SK-N-SH treated with all-trans-retinoic acid at 6 μM for 48 hours (cell line): ENCODE results near the gene APOBEC3H.

Source experiments
- ATAC-seq: fragments of 200-7000 bp; cut with Tn5 transposase; 3 replicates; pipeline ENCODE4 v1.9.1; 2020; ENCODE audit warnings: mild to moderate bottlenecking, moderate library complexity
- ARNTL ChIP-seq: fragments of 450-650 bp; formaldehyde crosslinking; IDR thresholded peaks from 2 replicates; pipeline ENCODE4 v1.5.0; 2020; ENCODE audit warnings: low read depth, mild to moderate bottlenecking, moderate library complexity, borderline replicate concordance
- BACH2 ChIP-seq: fragments of 250-450 bp; sonication (Bioruptor Pico); IDR thresholded peaks from 2 replicates; pipeline ENCODE4 v1.9.0; 2021; ENCODE audit warnings: mild to moderate bottlenecking, borderline replicate concordance
- CSDC2 ChIP-seq: fragments of 250-450 bp; sonication (Bioruptor Pico); IDR thresholded peaks from 2 replicates; pipeline ENCODE4 v1.5.0; 2020; ENCODE audit warnings: mild to moderate bottlenecking, moderate library complexity
- CSRNP3 ChIP-seq: fragments of 250-450 bp; sonication (Bioruptor Pico); IDR thresholded peaks from 2 replicates; pipeline ENCODE4 v1.5.1; 2021; ENCODE audit warnings: mild to moderate bottlenecking, moderate library complexity
- ESRRG ChIP-seq: fragments of 250-450 bp; sonication (Bioruptor Pico); IDR thresholded peaks from 2 replicates; pipeline ENCODE4 v1.6.1; 2021; ENCODE audit warnings: mild to moderate bottlenecking
- GLIS3 ChIP-seq: fragments of 250-450 bp; sonication (Bioruptor Pico); IDR thresholded peaks from 2 replicates; pipeline ENCODE4 v1.5.0; 2020; ENCODE audit warnings: mild to moderate bottlenecking, moderate library complexity
- ISL1 ChIP-seq: fragments of 250-450 bp; sonication (Bioruptor Pico); IDR thresholded peaks from 2 replicates; pipeline ENCODE4 v2.1.2; 2022; ENCODE audit warnings: mild to moderate bottlenecking, moderate library complexity
- OSR1 ChIP-seq: fragments of 250-450 bp; sonication (Bioruptor Pico); IDR thresholded peaks from 2 replicates; pipeline ENCODE4 v1.8.0; 2022; ENCODE audit warnings: moderate library complexity, mild to moderate bottlenecking, inconsistent platforms
- PATZ1 ChIP-seq: fragments of 250-450 bp; sonication (Bioruptor Pico); IDR thresholded peaks from 2 replicates; pipeline ENCODE4 v1.8.0; 2020; ENCODE audit warnings: mild to moderate bottlenecking, moderate library complexity, borderline replicate concordance
- PPARA ChIP-seq: fragments of 250-450 bp; sonication (Bioruptor Pico); IDR thresholded peaks from 2 replicates; pipeline ENCODE4 v1.5.0; 2020; ENCODE audit warnings: mild to moderate bottlenecking, borderline replicate concordance
- RARB ChIP-seq: fragments of 250-450 bp; sonication (Bioruptor Pico); IDR thresholded peaks from 2 replicates; pipeline ENCODE4 v1.8.0; 2021; ENCODE audit warnings: mild to moderate bottlenecking, moderate library complexity
- SNAI2 ChIP-seq: fragments of 250-450 bp; sonication (Bioruptor Pico); IDR thresholded peaks from 2 replicates; pipeline ENCODE4 v1.5.0; 2020; ENCODE audit warnings: mild to moderate bottlenecking, moderate library complexity
- TCF4 ChIP-seq: fragments of 250-450 bp; sonication (Bioruptor Pico); IDR thresholded peaks from 2 replicates; pipeline ENCODE4 v1.8.0; 2021; ENCODE audit warnings: mild to moderate bottlenecking, moderate library complexity, borderline replicate concordance
- ZC3H10 ChIP-seq: fragments of 250-450 bp; sonication (Bioruptor Pico); IDR thresholded peaks from 2 replicates; pipeline ENCODE4 v1.5.1; 2021; ENCODE audit warnings: mild to moderate bottlenecking, moderate library complexity
- ZFP3 ChIP-seq: fragments of 250-450 bp; sonication (Bioruptor Pico); IDR thresholded peaks from 2 replicates; pipeline ENCODE4 v1.5.0; 2020; ENCODE audit warnings: mild to moderate bottlenecking, moderate library complexity
- ZFP30 ChIP-seq: fragments of 450-650 bp; formaldehyde crosslinking; IDR thresholded peaks from 2 replicates; pipeline ENCODE4 v1.5.0; 2022; ENCODE audit warnings: mild to moderate bottlenecking, moderate library complexity
- ZNF565 ChIP-seq: fragments of 450-650 bp; formaldehyde crosslinking; conservative IDR thresholded peaks from 2 replicates; pipeline ENCODE4 v1.5.0; 2020; ENCODE audit warnings: low read depth, mild to moderate bottlenecking, moderate library complexity
- ZNF70 ChIP-seq: fragments of 450-650 bp; formaldehyde crosslinking; IDR thresholded peaks from 2 replicates; pipeline ENCODE4 v1.5.0; 2020; ENCODE audit warnings: mild to moderate bottlenecking, moderate library complexity
- ZNF8 ChIP-seq: fragments of 450-650 bp; formaldehyde crosslinking; IDR thresholded peaks from 2 replicates; pipeline ENCODE4 v1.5.0; 2020; ENCODE audit warnings: mild to moderate bottlenecking, moderate library complexity
- TF ChIP-seq, protein P1 (sequence below): fragments of 250-450 bp; sonication (Bioruptor Pico); IDR thresholded peaks from 2 replicates; pipeline ENCODE4 v1.5.1; 2020; ENCODE audit warnings: low read depth, mild to moderate bottlenecking, moderate library complexity
- TF ChIP-seq, protein P2 (sequence below): fragments of 250-450 bp; sonication (Bioruptor Pico); IDR thresholded peaks from 2 replicates; pipeline ENCODE4 v1.5.0; 2020; ENCODE audit warnings: mild to moderate bottlenecking, moderate library complexity

APOBEC3H gene

DNA sequence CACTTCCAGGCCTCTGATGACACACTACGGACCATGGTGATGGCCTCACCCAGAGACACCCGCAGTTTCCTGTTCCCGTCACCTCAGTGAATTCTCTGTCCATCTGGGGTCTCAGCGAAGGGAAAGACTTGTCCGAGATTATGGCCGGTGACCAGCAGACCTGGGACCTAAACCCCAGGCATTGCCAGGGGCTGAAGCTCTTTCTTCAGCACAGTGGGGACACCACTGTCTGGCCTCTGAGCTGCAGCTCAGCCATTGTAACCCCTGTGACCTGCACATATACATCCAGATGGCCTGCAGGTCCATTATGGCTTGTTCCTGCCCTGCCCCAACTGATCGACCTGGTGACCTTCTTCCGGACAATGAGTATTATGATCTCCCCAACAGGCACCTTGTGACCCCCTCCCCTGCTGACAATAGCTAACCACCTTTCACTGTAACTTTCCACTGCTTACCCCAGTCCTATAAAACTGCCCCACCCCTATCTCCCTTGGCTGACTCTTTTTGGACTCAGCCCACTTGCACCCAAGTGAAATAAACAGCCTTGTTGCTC lies 33.2 kb downstream of the APOBEC3H start:
- no peak for ATAC-seq
- TF ChIP-seq PPARA (CRISPR knock-in tag) = no peak
- TF ChIP-seq ZNF565 = no peak
- no peak for TF ChIP-seq OSR1 (CRISPR knock-in tag)
- TF ChIP-seq ESRRG (CRISPR knock-in tag) = no peak
- no peak for TF ChIP-seq CSRNP3 (CRISPR knock-in tag)
- no peak for TF ChIP-seq SNAI2 (CRISPR knock-in tag)

- no peak for ATAC-seq
- TF ChIP-seq CSDC2 = no peak
- no peak for TF ChIP-seq PPARA (CRISPR knock-in tag)
- TF ChIP-seq ARNTL (CRISPR knock-in tag) = no peak
- no peak for TF ChIP-seq ZNF8 (CRISPR knock-in tag)
- no peak for TF ChIP-seq ZC3H10 (CRISPR knock-in tag)
- TF ChIP-seq ISL1 = no peak
- TF ChIP-seq ZFP3 = no peak
- TF ChIP-seq ZNF565 = no peak
- TF ChIP-seq OSR1 (CRISPR knock-in tag) = no peak
- no peak for TF ChIP-seq PATZ1 (CRISPR knock-in tag)
- TF ChIP-seq, protein P1, sequence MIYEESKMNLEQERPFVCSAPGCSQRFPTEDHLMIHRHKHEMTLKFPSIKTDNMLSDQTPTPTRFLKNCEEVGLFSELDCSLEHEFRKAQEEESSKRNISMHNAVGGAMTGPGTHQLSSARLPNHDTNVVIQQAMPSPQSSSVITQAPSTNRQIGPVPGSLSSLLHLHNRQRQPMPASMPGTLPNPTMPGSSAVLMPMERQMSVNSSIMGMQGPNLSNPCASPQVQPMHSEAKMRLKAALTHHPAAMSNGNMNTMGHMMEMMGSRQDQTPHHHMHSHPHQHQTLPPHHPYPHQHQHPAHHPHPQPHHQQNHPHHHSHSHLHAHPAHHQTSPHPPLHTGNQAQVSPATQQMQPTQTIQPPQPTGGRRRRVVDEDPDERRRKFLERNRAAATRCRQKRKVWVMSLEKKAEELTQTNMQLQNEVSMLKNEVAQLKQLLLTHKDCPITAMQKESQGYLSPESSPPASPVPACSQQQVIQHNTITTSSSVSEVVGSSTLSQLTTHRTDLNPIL = no peak
- no peak for TF ChIP-seq ZNF70
- TF ChIP-seq TCF4 (CRISPR knock-in tag) = no peak
- no peak for TF ChIP-seq RARB (CRISPR knock-in tag)
- TF ChIP-seq, all 23 proteins: peak for 0
These were observed 34.1 kb downstream of the APOBEC3H start for GRCh38 chr22:39130892-39131855.

DNA sequence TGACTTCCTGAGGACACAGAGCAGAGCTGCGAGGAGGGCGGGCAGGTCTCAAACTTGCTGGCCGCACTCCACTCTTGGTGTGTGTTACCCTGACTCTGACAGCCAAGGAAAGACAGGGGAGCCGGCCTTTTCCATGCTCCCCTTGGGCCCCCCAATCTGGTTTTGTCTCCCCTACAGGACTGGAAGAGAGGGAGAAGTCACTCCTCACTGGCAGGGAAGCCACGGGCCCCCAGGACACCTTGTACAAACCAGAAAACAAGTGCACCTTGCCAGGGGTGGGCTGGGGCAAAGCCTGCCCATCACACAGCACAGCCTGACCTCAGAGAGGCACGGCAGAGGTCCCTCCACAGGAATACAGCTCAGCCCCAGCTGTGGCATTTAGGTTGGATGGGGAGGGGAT lies 35.2 kb downstream of the APOBEC3H start:
- no peak for ATAC-seq
- TF ChIP-seq GLIS3 (CRISPR knock-in tag) (no peak), TCF4 (CRISPR knock-in tag) (no peak), ZNF565 (no peak), PATZ1 (CRISPR knock-in tag) (no peak), SNAI2 (CRISPR knock-in tag) (no peak), BACH2 (CRISPR knock-in tag) (no peak), ARNTL (CRISPR knock-in tag) (no peak), ESRRG (CRISPR knock-in tag) (no peak), ZFP30 (CRISPR knock-in tag) (no peak)
- TF ChIP-seq, protein P2, sequence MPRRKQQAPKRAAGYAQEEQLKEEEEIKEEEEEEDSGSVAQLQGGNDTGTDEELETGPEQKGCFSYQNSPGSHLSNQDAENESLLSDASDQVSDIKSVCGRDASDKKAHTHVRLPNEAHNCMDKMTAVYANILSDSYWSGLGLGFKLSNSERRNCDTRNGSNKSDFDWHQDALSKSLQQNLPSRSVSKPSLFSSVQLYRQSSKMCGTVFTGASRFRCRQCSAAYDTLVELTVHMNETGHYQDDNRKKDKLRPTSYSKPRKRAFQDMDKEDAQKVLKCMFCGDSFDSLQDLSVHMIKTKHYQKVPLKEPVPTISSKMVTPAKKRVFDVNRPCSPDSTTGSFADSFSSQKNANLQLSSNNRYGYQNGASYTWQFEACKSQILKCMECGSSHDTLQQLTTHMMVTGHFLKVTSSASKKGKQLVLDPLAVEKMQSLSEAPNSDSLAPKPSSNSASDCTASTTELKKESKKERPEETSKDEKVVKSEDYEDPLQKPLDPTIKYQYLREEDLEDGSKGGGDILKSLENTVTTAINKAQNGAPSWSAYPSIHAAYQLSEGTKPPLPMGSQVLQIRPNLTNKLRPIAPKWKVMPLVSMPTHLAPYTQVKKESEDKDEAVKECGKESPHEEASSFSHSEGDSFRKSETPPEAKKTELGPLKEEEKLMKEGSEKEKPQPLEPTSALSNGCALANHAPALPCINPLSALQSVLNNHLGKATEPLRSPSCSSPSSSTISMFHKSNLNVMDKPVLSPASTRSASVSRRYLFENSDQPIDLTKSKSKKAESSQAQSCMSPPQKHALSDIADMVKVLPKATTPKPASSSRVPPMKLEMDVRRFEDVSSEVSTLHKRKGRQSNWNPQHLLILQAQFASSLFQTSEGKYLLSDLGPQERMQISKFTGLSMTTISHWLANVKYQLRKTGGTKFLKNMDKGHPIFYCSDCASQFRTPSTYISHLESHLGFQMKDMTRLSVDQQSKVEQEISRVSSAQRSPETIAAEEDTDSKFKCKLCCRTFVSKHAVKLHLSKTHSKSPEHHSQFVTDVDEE (CRISPR knock-in tag) = no peak
- TF ChIP-seq, all 23 proteins: peak for 0
